Panc1 (cell line): ENCODE results near the gene FHL2. TPM values are rescaled to one million over a fixed set of nuclear protein-coding genes. Genes with fewer than 3 reads are reported as not detected.

Experiments
- ATAC-seq: fragments of 200-7000 bp; cut with Tn5 transposase; 2 replicates; pipeline ENCODE4 v1.9.1; 2020; ENCODE audit warnings: mild to moderate bottlenecking, moderate library complexity
- BruUV-seq: library from RNA; stranded (reverse); fragments of 400-500 nt; replicated peaks from 2 replicates; lab custom pipeline; 2021; lab: Mats Ljungman, UMichigan
- CTCF ChIA-PET: fragments of 300-600 bp; sonication (Branson Sonifier 250); formaldehyde crosslinking; loops from one replicate; lab custom pipeline; 2022; ENCODE audit warnings: antibody characterized with exemption; lab: Charles Lee
- POLR2A ChIA-PET: fragments of 300-600 bp; sonication (Branson Sonifier 250); formaldehyde crosslinking; loops from one replicate; lab custom pipeline; 2022; ENCODE audit warnings: antibody characterized with exemption; lab: Charles Lee
- DNase-seq: peaks from one replicate; pipeline ENCODE4 v3.0.0-alpha.2; 2010; ENCODE audit warnings: low read depth, low spot score
- H3K27ac ChIP-seq: 2 replicates; pipeline ENCODE4 v1.5.1; 2011; ENCODE audit warnings: mild to moderate bottlenecking, low read length, inconsistent platforms
- H3K27me3 ChIP-seq: fragments of 200-500 bp; sonication (Bioruptor generic); 2 replicates; pipeline ENCODE4 v1.6.0; 2014; ENCODE audit warnings: low read length, inconsistent platforms; ENCODE audit not compliant: control insufficient read depth, insufficient read depth
- H3K36me3 ChIP-seq: fragments of 200-500 bp; sonication (Bioruptor generic); 2 replicates; pipeline ENCODE4 v1.5.1; 2014; ENCODE audit warnings: inconsistent platforms, mild to moderate bottlenecking, low read length, moderate library complexity; ENCODE audit not compliant: control insufficient read depth, insufficient read depth
- H3K4me1 ChIP-seq: 2 replicates; pipeline ENCODE4 v1.5.1; 2011; ENCODE audit warnings: inconsistent platforms, mild to moderate bottlenecking, low read length, moderate library complexity; ENCODE audit not compliant: control insufficient read depth, insufficient read depth
- H3K4me3 ChIP-seq, 2 experiments: 2 replicates each; pipeline ENCODE4 v1.5.1; 2011 to 2012; ENCODE audit warnings: low read depth in 2 of 2, low read length in 2 of 2, mild to moderate bottlenecking in 2 of 2, inconsistent platforms in 1 of 2, moderate library complexity in 1 of 2
- H3K9me3 ChIP-seq: fragments of 200-500 bp; sonication (Bioruptor generic); 2 replicates; pipeline ENCODE4 v1.5.1; 2014; ENCODE audit warnings: low read depth, mild to moderate bottlenecking, inconsistent platforms, low read length, moderate library complexity; ENCODE audit not compliant: control insufficient read depth, insufficient read depth
- POLR2AphosphoS5 ChIP-seq: IDR thresholded peaks from 2 replicates; pipeline ENCODE4 v1.6.1; 2012; ENCODE audit warnings: mild to moderate bottlenecking, low read depth, low read length, moderate library complexity
- SIN3A ChIP-seq: IDR thresholded peaks from 2 replicates; pipeline ENCODE4 v1.6.1; 2012; ENCODE audit warnings: low read depth, mild to moderate bottlenecking, low read length, moderate library complexity, borderline replicate concordance; ENCODE audit not compliant: insufficient read depth
- TCF7L2 ChIP-seq: IDR thresholded peaks from 2 replicates; pipeline ENCODE4 v1.6.1; 2011; ENCODE audit warnings: mild to moderate bottlenecking, low read depth, low read length, inconsistent platforms
- in situ Hi-C: cut with HindIII; loops from 2 replicates; pipeline ENCODE4 v1.10.0; 2016; ENCODE audit warnings: low sequenced_read_pairs, low pct_unique_long_range_greater_than_20kb
- intact Hi-C: fragments of 100-400 bp; cut with micrococcal nuclease; formaldehyde crosslinking; loops from one replicate; pipeline ENCODE4 v1.10.0; 2022; ENCODE audit not compliant: unreplicated experiment
- total RNA-seq: library from RNA; stranded (reverse); gene quantifications from one replicate; pipeline ENCODE4 v1.2.1, GENCODE V29; 2021; ENCODE audit not compliant: unreplicated experiment
- TF ChIP-seq, protein P1 (sequence below): fragments of 450-650 bp; IDR thresholded peaks from 2 replicates; pipeline ENCODE4 v1.5.1; 2017; ENCODE audit warnings: mild to moderate bottlenecking
- TF ChIP-seq, protein P2 (sequence below), 2 experiments: IDR thresholded peaks; 2 replicates each; pipeline ENCODE4 v1.6.1; 2011 to 2012; ENCODE audit warnings: low read depth in 2 of 2, control low read depth in 1 of 2, low read length in 1 of 2, mild to moderate bottlenecking in 1 of 2, moderate library complexity in 1 of 2; ENCODE audit not compliant: insufficient read depth in 1 of 2

Gene FHL2
- total RNA-seq, 1 experiment from 2014 or later: 378 TPM

DNA sequence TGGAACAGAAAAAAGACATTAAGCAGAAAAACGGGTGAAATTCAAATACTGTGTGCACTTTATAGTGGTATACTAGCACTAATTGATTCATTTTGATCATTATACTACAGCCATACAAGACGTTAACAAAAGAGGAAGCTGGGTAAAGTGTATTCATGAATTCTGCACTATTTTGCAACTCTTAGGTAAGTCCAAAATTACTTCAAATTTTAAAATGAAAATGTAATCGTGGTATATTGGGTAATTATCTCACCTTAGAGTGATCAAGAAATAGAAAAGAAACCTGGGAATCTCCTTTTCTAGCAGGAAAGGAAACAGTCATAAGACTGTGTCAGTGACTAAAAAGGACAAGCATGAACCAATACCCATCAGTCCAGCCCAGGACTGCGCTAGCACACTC, 74.8 kb downstream of the FHL2 start:
- TF ChIP-seq TCF7L2 (no peak), SIN3A (no peak), POLR2AphosphoS5 (no peak)
- TF ChIP-seq, protein P1, sequence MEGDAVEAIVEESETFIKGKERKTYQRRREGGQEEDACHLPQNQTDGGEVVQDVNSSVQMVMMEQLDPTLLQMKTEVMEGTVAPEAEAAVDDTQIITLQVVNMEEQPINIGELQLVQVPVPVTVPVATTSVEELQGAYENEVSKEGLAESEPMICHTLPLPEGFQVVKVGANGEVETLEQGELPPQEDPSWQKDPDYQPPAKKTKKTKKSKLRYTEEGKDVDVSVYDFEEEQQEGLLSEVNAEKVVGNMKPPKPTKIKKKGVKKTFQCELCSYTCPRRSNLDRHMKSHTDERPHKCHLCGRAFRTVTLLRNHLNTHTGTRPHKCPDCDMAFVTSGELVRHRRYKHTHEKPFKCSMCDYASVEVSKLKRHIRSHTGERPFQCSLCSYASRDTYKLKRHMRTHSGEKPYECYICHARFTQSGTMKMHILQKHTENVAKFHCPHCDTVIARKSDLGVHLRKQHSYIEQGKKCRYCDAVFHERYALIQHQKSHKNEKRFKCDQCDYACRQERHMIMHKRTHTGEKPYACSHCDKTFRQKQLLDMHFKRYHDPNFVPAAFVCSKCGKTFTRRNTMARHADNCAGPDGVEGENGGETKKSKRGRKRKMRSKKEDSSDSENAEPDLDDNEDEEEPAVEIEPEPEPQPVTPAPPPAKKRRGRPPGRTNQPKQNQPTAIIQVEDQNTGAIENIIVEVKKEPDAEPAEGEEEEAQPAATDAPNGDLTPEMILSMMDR: no peak
- TF ChIP-seq, protein P2, sequence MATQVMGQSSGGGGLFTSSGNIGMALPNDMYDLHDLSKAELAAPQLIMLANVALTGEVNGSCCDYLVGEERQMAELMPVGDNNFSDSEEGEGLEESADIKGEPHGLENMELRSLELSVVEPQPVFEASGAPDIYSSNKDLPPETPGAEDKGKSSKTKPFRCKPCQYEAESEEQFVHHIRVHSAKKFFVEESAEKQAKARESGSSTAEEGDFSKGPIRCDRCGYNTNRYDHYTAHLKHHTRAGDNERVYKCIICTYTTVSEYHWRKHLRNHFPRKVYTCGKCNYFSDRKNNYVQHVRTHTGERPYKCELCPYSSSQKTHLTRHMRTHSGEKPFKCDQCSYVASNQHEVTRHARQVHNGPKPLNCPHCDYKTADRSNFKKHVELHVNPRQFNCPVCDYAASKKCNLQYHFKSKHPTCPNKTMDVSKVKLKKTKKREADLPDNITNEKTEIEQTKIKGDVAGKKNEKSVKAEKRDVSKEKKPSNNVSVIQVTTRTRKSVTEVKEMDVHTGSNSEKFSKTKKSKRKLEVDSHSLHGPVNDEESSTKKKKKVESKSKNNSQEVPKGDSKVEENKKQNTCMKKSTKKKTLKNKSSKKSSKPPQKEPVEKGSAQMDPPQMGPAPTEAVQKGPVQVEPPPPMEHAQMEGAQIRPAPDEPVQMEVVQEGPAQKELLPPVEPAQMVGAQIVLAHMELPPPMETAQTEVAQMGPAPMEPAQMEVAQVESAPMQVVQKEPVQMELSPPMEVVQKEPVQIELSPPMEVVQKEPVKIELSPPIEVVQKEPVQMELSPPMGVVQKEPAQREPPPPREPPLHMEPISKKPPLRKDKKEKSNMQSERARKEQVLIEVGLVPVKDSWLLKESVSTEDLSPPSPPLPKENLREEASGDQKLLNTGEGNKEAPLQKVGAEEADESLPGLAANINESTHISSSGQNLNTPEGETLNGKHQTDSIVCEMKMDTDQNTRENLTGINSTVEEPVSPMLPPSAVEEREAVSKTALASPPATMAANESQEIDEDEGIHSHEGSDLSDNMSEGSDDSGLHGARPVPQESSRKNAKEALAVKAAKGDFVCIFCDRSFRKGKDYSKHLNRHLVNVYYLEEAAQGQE (IDR thresholded peaks at IDR 0.05; ENCODE audit: insufficient read depth in 1 of 2, low read depth in 2 of 2, low read length in 1 of 2): no peak
- Histone ChIP-seq H3K4me3 (no peak overlapping the region), H3K27me3 (no peaks in the 10 kb centered on the region), H3K9me3 (no peaks in the 10 kb centered on the region), H3K27ac (no peak overlapping the region), H3K36me3 (no peaks in the 10 kb centered on the region), H3K4me1 (peaks cover 29% of the 10 kb centered on the region)
- in situ Hi-C loops: no loop called here
- CTCF ChIA-PET: interaction anchor here (0.6 kb wide), 1 partner anchor 66 kb away, joined by 3 read pairs; no protein-coding TSS in a partner anchor
- intact Hi-C loops: no loop called here
- ATAC-seq (no peak), DNase-seq (no peak)
- BruUV-seq: no TSS peak
- POLR2A ChIA-PET: no interaction called here

DNA sequence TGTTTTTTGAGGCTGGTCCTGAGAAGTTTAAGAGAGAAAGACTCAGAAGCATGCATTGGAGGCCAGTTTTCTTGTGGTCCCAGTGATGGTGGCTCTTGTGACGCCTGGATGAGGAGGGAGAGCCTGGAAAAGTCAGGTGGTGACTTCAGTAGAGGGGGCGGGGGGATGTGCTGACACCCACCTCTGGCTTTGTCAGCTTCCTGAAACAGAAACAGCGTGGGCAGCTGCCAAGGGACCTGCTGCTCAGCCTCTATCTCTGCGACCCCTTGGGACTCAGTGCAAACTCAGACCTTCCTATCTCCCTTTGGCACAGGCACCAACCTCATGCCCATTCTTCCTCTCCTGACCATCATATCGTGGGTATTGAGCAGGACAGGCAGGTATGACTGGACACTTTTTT, 75.7 kb downstream of the FHL2 start:
- TF ChIP-seq TCF7L2: no peak
- no peak for TF ChIP-seq SIN3A
- TF ChIP-seq, protein P1: no peak
- no peak for TF ChIP-seq POLR2AphosphoS5
- TF ChIP-seq, protein P2 (IDR thresholded peaks at IDR 0.05; ENCODE audit: insufficient read depth in 1 of 2, low read depth in 2 of 2, low read length in 1 of 2): no peak
- ChIA-PET POLR2A (no interaction called here), CTCF (no interaction called here)
- DNase-seq: no peak
- Histone ChIP-seq H3K36me3 (no peaks in the 10 kb centered on the region), H3K4me1 (peaks cover 24% of the 10 kb centered on the region), H3K4me3 (no peak overlapping the region), H3K27me3 (no peaks in the 10 kb centered on the region), H3K9me3 (no peaks in the 10 kb centered on the region), H3K27ac (no peak overlapping the region)
- BruUV-seq: no TSS peak
- in situ Hi-C loops (no loop called here), intact Hi-C loops (no loop called here)
- ATAC-seq: no peak
